ENCODE results near the gene DDI1. TPM values are rescaled to one million over a fixed set of nuclear protein-coding genes. Genes with fewer than 3 reads are reported as not detected.

The DDI1 gene
- not detected for total RNA-seq

GRCh38 chr11:104036588-104036987, at the start of gene DDI1:
TSS of gene DDI1 (plus strand) at chr11:104036640. CDS start at chr11:104036823, 183 bp downstream.

Other genes with a start within 250 kb of the DDI1 start
- gene PDGFD, start 127.5 kb downstream of the DDI1 start, total RNA-seq = 14.1 TPM